HCT116 (cell line): ENCODE results near the gene LRRC70.

Source experiments
- YY1 ChIP-seq: IDR thresholded peaks from 2 replicates; pipeline ENCODE4 v1.6.1; 2011; ENCODE audit warnings: low read length, low read depth, moderate library complexity, mild to moderate bottlenecking; ENCODE audit not compliant: insufficient replicate concordance; ENCODE audit errors: extremely low read depth
- TF ChIP-seq, protein P1 (sequence below), 3 experiments: fragments of 200-600 bp in 1 of 3; sonication (generic) in 1 of 3; IDR thresholded peaks in 2 of 3; conservative IDR thresholded peaks in 1 of 3; 2 replicates each; pipeline ENCODE4 v1.5.1; 2012 to 2017; ENCODE audit warnings: low read depth in 2 of 3, low read length in 2 of 3, antibody characterized with exemption in 1 of 3, borderline replicate concordance in 1 of 3, control low read depth in 1 of 3, mild to moderate bottlenecking in 1 of 3, mixed read lengths in 1 of 3, mixed run types in 1 of 3, moderate library complexity in 1 of 3; ENCODE audit not compliant: insufficient read depth in 1 of 3

DNA sequence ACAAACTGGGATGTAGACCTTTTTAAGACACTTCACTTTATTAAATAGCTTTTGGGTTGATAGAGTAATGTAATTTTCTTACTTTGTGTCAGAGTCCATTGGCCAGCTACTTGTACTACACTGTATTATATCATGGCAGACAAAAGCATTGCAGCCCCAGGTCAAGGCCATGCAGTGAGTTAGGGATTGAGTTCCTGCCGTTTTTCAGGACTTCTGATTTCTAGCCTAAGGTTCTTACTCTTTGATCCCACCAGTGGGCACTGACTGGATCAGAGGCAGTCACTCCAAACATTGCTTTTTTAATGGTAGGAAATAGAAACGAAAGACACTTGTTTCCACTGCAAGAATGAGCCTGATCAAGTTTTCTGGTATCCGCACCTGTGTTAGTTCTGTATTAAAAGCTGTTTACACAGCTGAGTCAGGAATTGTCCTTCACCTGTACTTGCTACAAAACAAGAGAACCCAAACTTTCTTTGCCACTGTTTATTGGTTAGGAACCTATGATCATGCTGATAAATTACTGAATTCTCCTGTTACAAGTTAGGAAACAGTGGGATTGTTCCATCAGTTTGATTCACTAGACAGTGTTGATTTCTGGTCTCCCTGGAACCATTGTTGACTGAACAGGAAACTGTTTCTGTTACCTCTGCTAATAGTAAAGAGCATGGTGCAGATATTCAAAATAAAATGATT lies 22.1 kb downstream of the LRRC70 start:
- no peak for TF ChIP-seq YY1
- TF ChIP-seq, protein P1, sequence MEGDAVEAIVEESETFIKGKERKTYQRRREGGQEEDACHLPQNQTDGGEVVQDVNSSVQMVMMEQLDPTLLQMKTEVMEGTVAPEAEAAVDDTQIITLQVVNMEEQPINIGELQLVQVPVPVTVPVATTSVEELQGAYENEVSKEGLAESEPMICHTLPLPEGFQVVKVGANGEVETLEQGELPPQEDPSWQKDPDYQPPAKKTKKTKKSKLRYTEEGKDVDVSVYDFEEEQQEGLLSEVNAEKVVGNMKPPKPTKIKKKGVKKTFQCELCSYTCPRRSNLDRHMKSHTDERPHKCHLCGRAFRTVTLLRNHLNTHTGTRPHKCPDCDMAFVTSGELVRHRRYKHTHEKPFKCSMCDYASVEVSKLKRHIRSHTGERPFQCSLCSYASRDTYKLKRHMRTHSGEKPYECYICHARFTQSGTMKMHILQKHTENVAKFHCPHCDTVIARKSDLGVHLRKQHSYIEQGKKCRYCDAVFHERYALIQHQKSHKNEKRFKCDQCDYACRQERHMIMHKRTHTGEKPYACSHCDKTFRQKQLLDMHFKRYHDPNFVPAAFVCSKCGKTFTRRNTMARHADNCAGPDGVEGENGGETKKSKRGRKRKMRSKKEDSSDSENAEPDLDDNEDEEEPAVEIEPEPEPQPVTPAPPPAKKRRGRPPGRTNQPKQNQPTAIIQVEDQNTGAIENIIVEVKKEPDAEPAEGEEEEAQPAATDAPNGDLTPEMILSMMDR (IDR thresholded peaks at IDR 0.05 in 2 of 3, conservative IDR thresholded peaks at IDR 0.05 in 1 of 3; ENCODE audit: borderline replicate concordance in 1 of 3, insufficient read depth in 1 of 3, low read depth in 2 of 3, low read length in 2 of 3): no peak
